A673 (cell line): ENCODE results near the gene ZNF738.

Experiments
- EZH2 ChIP-seq: fragments of 200-600 bp; sonication (generic); IDR thresholded peaks from 2 replicates; pipeline ENCODE4 v1.6.1; 2017; ENCODE audit warnings: borderline replicate concordance, low read depth, mild to moderate bottlenecking, mixed read lengths, antibody characterized with exemption, low read length; ENCODE audit not compliant: poor library complexity, severe bottlenecking
- TF ChIP-seq, protein P1 (sequence below): fragments of 300-800, 200-600 bp; sonication (generic); conservative IDR thresholded peaks from 2 replicates; pipeline ENCODE4 v1.5.1; 2017; ENCODE audit warnings: low read depth, mild to moderate bottlenecking, antibody characterized with exemption, low read length, moderate library complexity, mixed read lengths

DNA sequence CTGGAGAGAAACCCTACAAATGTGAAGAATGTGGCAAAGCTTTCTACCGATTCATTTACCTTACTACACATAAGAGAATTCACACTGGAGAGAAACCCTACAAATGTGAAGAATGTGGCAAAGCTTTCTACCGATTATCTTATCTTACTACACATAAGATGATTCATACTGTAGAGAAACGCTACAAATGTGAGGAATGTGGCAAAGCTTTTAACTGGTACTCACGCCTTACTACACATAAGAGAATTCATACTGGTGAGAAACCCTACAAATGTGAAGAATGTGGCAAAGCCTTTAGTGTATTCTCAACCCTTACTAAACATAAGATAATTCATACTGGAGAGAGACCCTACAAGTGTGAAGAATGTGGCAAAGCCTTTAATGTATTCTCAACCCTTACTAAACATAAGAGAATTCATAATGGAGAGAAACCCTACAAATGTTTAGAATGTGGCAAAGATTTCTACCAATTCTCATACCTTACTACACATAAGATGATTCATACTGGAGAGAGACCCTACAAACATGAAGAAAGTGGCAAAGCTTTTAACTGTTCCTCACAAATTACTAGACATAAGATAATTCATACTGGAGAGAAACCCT lies 25.3 kb downstream of the ZNF738 start:
- TF ChIP-seq, protein P1, sequence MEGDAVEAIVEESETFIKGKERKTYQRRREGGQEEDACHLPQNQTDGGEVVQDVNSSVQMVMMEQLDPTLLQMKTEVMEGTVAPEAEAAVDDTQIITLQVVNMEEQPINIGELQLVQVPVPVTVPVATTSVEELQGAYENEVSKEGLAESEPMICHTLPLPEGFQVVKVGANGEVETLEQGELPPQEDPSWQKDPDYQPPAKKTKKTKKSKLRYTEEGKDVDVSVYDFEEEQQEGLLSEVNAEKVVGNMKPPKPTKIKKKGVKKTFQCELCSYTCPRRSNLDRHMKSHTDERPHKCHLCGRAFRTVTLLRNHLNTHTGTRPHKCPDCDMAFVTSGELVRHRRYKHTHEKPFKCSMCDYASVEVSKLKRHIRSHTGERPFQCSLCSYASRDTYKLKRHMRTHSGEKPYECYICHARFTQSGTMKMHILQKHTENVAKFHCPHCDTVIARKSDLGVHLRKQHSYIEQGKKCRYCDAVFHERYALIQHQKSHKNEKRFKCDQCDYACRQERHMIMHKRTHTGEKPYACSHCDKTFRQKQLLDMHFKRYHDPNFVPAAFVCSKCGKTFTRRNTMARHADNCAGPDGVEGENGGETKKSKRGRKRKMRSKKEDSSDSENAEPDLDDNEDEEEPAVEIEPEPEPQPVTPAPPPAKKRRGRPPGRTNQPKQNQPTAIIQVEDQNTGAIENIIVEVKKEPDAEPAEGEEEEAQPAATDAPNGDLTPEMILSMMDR: no peak
- no peak for TF ChIP-seq EZH2
